HG03280 (cell line): ENCODE data around the gene C17orf78.
"Not testable (repeated sequence)": the region's sequence is repeated elsewhere in the genome, so short reads cannot be mapped to it uniquely, and the experiment has no call there.

Experiments used
- ATAC-seq: cut with Tn5 transposase; IDR thresholded peaks from one replicate; pipeline ENCODE4 v1.9.1; 2021; ENCODE audit warnings: mild to moderate bottlenecking, moderate library complexity; ENCODE audit not compliant: unreplicated experiment

The C17orf78 gene

GRCh38 chr17:37375706-37376105, at the start of gene C17orf78:
Gene C17orf78, plus strand, starts transcription at chr17:37375985. Its CDS starts 108 bp downstream, at chr17:37376093.
- no peak for ATAC-seq

DNA sequence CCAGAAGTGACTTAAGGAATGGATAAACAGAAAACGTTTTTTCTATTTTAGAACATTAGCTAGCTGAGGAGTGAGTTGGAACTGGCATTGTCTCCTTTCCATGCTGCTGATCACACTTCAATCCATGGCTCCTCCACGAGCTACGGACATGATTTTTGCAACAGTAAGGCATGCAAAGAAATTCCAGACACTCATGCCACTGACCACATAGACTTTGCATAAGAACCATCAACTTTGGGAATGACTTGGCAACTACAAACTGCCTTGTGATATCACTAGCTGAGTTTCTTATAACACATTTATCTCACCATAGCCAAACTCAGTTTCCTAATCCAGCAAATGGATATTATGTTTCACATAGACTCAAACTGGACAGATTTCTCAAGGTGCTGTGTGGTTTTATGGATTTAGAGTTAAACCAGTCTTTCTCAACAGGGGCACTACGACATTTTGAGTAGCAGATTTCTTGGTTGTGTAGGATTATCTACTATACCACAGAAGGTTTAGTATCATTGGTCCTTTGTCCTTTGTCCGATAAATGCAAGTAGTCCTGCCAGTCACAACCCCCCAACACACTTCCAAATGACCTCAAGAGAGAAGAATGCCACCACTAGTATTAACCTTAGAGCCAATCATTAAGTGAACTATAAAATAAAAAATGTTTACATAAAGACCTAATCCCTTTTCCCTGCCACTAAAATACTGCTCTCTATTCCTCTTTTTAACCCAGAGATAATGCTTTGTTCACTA, 48.3 kb upstream of the C17orf78 start:
- no peak for ATAC-seq

DNA sequence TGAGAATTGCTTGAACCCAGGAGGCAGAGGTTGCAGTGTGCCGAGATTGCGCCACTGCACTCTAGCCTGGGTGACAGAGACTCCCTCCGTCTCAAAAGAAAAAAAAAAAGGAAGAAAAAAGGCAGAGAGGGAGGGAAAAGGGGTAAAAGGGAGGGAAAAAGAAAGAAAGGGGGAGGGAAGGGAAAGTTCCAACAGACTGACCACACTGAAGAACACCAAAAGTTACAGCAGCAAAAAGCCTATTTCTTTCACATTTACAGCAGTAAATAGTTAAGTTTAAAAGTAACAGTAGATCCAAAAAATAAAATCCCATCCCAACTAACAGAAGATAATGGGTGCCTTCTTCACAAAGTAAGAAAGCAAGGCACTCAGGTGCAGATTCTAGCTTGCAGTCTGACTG, 36.9 kb upstream of the C17orf78 start:
- ATAC-seq = no peak

DNA sequence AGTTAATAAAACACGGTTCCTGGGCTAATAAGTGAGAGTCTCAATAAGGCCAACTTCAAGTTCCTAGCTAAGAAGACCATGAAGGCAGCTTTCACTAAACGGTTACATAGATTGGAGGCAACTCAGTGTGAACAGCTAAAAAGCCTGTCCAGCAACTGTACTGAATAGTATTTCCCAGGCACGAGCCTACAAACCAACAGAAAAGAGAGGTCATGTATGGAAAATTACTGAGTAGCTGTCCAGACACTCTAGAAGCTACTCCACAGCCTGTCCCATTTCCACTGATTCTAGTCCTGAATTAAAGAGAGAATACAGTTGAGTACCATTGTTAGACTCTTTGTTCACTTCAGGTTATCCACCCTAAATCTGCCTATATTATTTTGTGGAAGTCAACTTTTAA, 36.5 kb upstream of the C17orf78 start:
- no peak for ATAC-seq

DNA sequence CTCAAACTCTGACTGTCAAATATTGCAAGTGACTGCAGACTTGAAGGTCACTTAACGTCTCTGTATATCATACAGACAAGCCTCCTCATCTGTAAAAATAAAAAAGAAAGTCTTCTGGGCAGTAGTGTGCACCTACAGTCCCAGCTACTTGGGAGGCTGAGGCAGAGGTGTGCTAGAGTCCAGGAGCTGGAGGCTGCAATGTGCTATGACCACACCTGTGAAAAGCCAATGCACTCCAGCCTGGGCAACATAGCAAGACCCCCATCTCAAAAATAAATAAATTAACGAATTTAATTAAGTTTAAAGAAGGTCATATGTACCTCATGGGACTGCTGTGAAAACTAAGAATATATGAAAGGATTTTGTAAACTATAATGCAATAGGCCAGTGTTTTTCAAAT, 35.0 kb upstream of the C17orf78 start:
- ATAC-seq = no peak

DNA sequence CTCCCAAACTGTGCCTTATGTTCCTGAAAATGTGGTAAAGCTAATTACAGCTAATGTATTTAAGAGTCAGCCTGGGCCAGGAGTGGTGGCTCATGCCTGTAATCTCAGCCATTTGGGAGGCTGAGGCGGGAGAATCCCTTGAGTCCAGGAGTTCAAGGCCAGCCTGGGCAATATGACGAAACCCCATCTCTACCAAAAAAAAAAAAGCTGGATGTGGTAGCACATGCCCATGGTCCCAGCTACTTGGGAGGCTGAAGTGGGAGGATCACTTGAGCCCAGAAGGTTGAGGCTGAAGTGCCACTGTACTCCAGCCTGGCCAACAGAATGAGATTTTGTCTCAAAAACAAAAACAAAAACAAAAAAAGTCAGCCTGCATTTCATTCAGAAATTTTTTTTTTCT, 33.2 kb upstream of the C17orf78 start:
- ATAC-seq = no peak

DNA sequence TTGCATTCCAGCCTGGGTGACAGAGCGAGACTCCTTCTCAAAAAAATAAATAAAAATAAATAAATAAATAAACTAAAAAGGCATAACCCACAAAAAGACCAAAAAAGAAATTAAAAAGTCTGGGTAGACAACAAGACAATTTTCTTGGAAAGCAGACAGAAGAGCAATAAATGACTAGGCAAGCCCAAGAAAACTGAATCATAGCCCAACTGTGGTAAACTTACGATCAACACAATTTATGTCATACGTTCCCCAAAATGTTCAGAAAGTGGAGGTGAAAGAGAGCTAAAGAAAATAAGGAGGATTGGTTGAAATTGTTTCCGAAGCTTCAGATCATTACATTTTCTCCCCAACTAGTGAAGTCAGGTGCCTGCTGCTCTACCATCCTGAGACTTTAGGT, 31.3 kb upstream of the C17orf78 start:
- ATAC-seq = no peak

DNA sequence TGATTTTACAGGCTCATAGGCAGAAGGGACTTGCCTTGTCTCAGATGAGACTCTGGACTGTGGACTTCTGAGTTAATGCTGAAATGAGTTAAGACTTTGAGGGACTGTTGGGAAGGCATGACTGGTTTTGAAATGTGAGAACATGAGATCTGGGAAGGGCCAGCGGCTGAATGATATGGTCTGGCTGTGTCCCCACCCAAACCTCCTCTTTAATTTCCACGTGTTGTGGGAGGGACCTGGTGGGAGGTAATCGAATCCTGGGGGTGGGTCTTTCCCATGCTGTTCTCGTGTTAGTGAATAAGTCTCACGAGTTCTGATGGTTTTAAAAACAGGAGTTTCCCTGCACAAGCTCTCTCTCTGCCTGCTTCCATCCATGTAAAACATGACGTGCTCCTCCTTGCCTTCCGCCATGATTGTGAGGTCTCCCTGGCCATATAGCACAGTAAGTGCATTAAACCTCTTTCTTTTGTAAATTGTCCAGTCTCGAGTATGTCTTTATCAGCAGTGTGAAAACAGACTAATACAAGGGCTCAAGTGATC, 28.9 kb upstream of the C17orf78 start:
- not testable (repeated sequence) for ATAC-seq

- ATAC-seq = not testable (repeated sequence)
These were observed 18.8 kb upstream of the C17orf78 start for GRCh38 chr17:37356796-37357569.

DNA sequence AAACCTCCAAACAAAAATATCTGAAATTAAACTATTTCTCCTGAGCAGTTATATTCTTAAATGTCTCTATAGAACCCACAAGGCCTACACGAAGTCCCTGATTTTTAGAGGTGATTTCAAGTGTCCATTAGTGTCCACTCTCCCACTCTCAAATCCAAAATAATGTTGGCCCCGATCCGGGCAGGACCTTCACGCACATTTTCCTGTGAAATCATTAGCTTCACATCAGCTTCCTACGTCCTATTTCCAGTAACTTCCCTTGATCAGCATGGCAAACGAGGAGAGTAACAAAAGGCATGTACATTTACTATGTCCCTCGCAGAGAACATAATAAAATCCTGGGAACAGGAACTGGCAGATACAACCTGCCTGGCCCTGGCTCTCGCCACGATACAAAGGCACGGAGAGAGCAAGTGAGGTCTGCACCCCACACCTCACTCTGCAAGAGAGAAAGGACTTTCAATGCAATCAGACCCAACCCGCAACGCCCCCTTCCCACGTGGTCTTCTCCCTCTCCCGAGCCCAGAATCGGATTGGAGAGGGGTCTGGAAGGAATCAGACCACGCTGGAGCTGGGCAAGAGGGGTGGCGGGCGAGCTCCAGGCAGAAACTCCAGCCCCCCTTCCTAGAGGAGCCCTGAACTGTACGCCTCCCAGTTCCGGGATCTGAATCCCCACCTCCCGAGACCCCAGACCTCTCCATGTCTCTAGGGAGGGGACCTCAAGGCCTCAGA, 17.5 kb upstream of the C17orf78 start:
- peak; percentile 15 for ATAC-seq

GRCh38 chr17:37358830-37359681, 16.7 kb upstream of the C17orf78 start:
- ATAC-seq = peak; percentile 94

GRCh38 chr17:37359682-37360188, 16.1 kb upstream of the C17orf78 start:
- no peak for ATAC-seq

DNA sequence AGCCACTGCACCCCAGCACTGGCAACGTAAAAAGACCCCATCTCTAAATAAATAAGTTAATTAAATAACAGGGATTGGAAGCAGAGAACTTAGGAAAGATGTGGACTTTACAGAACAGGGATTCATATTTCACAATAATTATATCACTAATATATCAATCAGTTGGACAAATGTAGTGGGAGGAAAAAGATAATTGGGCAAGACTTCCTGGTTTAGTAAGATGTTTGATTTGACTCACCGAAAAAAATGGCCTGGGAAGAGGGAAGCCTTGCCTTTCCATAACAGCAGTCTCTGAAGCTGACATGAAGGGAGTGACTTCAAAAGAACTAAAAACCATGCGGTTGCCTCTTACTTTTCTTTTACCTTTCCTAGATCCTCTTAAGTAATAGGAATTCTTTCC, 15.2 kb upstream of the C17orf78 start:
- no peak for ATAC-seq

DNA sequence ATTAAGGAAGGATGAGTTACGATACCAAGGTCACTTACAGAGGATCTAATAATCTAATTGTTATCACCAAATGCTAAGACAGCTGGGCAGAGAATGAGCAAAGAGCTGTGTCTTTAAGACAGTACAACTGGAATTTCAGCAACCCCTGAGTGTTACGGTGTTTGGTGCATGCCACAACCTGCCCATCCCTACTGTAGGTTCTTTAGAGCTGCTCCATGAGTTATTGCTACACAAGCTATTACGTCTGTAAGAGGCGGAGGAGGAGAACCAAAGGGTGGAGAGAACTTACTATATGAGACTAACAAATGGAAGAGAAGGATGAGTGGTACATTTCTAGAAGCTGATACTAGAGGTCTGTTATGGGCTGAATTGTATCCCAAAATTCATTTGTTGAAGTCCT, 14.2 kb upstream of the C17orf78 start:
- no peak for ATAC-seq

- no peak for ATAC-seq
These were observed 10.2 kb upstream of the C17orf78 start for GRCh38 chr17:37365589-37365988.

DNA sequence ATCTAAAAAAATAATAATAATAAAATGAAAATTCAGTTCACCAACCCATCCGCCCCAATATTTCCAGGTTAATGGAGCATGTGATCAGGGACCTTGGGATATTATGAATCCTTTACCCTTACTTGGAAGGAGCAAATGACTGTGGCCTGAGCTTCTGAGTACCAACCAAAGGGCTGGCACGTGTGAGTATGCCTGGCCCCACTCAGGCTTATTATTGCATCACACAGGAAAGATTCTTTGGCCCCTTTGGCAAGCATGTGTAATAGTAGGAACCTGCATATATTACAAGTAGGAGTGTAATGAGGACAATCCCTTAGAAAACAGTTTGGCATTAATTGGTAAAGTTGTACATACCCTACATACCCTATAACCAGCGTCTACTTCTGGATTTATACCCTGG, 7.2 kb upstream of the C17orf78 start:
- ATAC-seq = no peak

- ATAC-seq = peak; percentile 58
These were observed 2.1 kb upstream of the C17orf78 start for GRCh38 chr17:37373530-37374159.

DNA sequence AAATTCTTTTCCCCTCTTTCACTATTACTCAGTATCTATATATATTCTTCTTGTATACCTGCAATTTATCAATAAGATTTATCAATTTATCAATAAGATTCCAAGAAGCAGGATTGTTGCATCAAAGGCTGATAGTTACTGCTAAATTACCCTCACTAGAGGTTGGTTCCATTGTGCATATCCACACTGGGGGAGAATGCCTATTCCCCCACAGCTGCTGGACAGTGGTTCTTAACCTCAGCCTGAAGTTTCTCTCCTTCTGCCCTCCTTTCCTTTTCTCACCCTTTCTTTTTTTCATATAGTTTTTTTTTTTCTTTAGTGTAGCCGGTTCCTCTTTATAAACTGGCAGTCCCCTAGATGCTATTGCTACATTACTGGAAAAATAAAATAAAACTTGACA, 6.3 kb downstream of the C17orf78 start:
- no peak for ATAC-seq

- ATAC-seq = no peak
These were observed 8.9 kb downstream of the C17orf78 start for GRCh38 chr17:37384560-37385149.
